Measurements from ENCODE around the gene FRMPD4. TPM values are rescaled to one million over a fixed set of nuclear protein-coding genes. Genes with fewer than 3 reads are reported as not detected.

Gene FRMPD4
- total RNA-seq, 1 experiment from 2014 or later: 0.24 TPM

DNA sequence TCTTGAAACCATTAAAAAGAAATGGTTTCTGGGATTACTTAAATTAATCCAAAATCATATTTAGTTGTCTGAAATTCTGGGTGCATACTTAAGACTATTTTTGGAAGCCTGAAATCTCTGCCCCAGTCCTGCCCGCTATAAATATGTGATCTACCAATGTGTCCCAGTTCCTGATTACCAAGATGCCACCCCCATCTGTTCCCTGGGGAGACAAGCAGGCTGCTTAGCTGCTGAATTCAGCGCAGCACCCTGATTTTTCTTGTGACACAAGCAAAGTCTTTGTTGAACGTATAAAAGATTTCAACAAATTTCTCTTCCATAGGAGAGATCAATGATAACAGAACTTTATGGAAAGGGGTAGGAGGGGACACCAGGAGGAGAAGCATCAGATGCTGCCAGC lies 552.4 kb downstream of the FRMPD4 start:
- Histone ChIP-seq H2BK15ac (ENCODE audit: low read depth, low read length) (no peak overlapping the region), H3K9me3 (ENCODE audit: control insufficient read depth, low read depth, low read length) (no peaks in the 10 kb centered on the region), H4K8ac (replicated peaks; ENCODE audit: insufficient read length, low read depth, low read length) (no peak overlapping the region), H3K4me1 (ENCODE audit: insufficient read depth, low read length) (no peaks in the 10 kb centered on the region), H3K23me2 (ENCODE audit: insufficient read length, low read depth, low read length, poor library complexity, severe bottlenecking) (no peaks in the 10 kb centered on the region), H4K91ac (ENCODE audit: insufficient read length, low read depth, low read length) (no peak overlapping the region), H3K79me2 (ENCODE audit: insufficient read depth, low read length) (no peaks in the 10 kb centered on the region), H3K79me1 (ENCODE audit: insufficient read depth, low read depth, low read length, poor library complexity, severe bottlenecking) (no peaks in the 10 kb centered on the region), H3K27ac (ENCODE audit: insufficient read length, low read depth, low read length) (no peak overlapping the region), H3T11ph (ENCODE audit: low read length) (no peak overlapping the region), H3K4me2 (ENCODE audit: insufficient read depth, insufficient read length, low read length) (no peak overlapping the region), H2BK12ac (ENCODE audit: insufficient read length, low read depth, low read length) (no peak overlapping the region), H2AFZ (ENCODE audit: low read length) (no peak overlapping the region), H3K14ac (ENCODE audit: insufficient read depth, low read length) (no peak overlapping the region), H2BK5ac (ENCODE audit: insufficient read length, low read length) (no peak overlapping the region), H2AK5ac (ENCODE audit: insufficient read length, low read length) (no peak overlapping the region), H3K18ac (ENCODE audit: insufficient read length, low read depth, low read length) (no peak overlapping the region), H2BK20ac (ENCODE audit: low read depth, low read length, poor library complexity, severe bottlenecking) (no peak overlapping the region), H2BK120ac (ENCODE audit: low read depth, low read length, poor library complexity, severe bottlenecking) (no peak overlapping the region), H3K27me3 (ENCODE audit: insufficient read depth, low read length) (no peaks in the 10 kb centered on the region), H4K20me1 (ENCODE audit: control insufficient read depth, insufficient read depth, insufficient read length) (no peaks in the 10 kb centered on the region), H3K4ac (ENCODE audit: low read depth, low read length) (no peak overlapping the region), H3K9ac (ENCODE audit: extremely low read depth, insufficient read length, low read length) (no peak overlapping the region), H3K23ac (ENCODE audit: insufficient read length, low read depth, low read length) (no peak overlapping the region), H4K5ac (ENCODE audit: insufficient read length, low read depth, low read length) (no peak overlapping the region), H3K56ac (ENCODE audit: insufficient read length, low read depth, low read length) (no peak overlapping the region)
- H3K4me3 Mint-ChIP-seq: no peak overlapping the region
- H3K27ac Mint-ChIP-seq: no peak overlapping the region
- no peaks in the 10 kb centered on the region for H3K27me3 Mint-ChIP-seq (ENCODE audit: low read depth)
- no peak for DNase-seq
- H3K4me1 Mint-ChIP-seq: no peaks in the 10 kb centered on the region
- H3K36me3 Mint-ChIP-seq (ENCODE audit: insufficient read depth in 1 of 3, low read depth in 3 of 3): peaks cover 0 to 6% (median 0%) of the 10 kb centered on the region in 3 experiments; a peak in 6 of 7 replicates
- no CpG with 5 or more reads among the region's 3 CpGs for WGBS (ENCODE audit: extremely low coverage, insufficient read length, low lambda C conversion rate)
- H3K9me3 Mint-ChIP-seq: peaks cover 63 to 79% of the 10 kb centered on the region in 2 experiments
- TF ChIP-seq, protein P1, sequence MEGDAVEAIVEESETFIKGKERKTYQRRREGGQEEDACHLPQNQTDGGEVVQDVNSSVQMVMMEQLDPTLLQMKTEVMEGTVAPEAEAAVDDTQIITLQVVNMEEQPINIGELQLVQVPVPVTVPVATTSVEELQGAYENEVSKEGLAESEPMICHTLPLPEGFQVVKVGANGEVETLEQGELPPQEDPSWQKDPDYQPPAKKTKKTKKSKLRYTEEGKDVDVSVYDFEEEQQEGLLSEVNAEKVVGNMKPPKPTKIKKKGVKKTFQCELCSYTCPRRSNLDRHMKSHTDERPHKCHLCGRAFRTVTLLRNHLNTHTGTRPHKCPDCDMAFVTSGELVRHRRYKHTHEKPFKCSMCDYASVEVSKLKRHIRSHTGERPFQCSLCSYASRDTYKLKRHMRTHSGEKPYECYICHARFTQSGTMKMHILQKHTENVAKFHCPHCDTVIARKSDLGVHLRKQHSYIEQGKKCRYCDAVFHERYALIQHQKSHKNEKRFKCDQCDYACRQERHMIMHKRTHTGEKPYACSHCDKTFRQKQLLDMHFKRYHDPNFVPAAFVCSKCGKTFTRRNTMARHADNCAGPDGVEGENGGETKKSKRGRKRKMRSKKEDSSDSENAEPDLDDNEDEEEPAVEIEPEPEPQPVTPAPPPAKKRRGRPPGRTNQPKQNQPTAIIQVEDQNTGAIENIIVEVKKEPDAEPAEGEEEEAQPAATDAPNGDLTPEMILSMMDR (conservative IDR thresholded peaks at IDR 0.05): no peak

Measured in H9 (cell line).